Measurements from ENCODE around the gene ZKSCAN8. TPM values are rescaled to one million over a fixed set of nuclear protein-coding genes. Genes with fewer than 3 reads are reported as not detected.

Gene ZKSCAN8
- total and polyA plus RNA-seq, 7 donors: 1.6 to 12.5 (median 7.7) TPM

GRCh38 chr6:28107506-28107905 lies 34.2 kb upstream of the ZKSCAN8 start:
- intact Hi-C loops (cut with DNase I): no loop called here
- Histone ChIP-seq H3K9me3 (no peaks in the 10 kb centered on the region), H3K4me1 (no peaks in the 10 kb centered on the region), H3K36me3 (ENCODE audit: insufficient read depth in 1 of 2, low read depth in 1 of 2) (no peaks in the 10 kb centered on the region), H3K27ac (no peak overlapping the region), H3K4me3 (no peak overlapping the region), H3K27me3 (ENCODE audit: insufficient read depth in 3 of 3, low read length in 2 of 3) (no peaks in the 10 kb centered on the region)
- TF ChIP-seq, protein P1, sequence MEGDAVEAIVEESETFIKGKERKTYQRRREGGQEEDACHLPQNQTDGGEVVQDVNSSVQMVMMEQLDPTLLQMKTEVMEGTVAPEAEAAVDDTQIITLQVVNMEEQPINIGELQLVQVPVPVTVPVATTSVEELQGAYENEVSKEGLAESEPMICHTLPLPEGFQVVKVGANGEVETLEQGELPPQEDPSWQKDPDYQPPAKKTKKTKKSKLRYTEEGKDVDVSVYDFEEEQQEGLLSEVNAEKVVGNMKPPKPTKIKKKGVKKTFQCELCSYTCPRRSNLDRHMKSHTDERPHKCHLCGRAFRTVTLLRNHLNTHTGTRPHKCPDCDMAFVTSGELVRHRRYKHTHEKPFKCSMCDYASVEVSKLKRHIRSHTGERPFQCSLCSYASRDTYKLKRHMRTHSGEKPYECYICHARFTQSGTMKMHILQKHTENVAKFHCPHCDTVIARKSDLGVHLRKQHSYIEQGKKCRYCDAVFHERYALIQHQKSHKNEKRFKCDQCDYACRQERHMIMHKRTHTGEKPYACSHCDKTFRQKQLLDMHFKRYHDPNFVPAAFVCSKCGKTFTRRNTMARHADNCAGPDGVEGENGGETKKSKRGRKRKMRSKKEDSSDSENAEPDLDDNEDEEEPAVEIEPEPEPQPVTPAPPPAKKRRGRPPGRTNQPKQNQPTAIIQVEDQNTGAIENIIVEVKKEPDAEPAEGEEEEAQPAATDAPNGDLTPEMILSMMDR (IDR thresholded peaks at IDR 0.05): no peak
- ATAC-seq: no peak
- DNase-seq: no peak
- 75 to 79% (median 76%) methylated on average over 3 of the region's 3 CpGs for WGBS, 3 donors

GRCh38 chr6:28111964-28112363 lies 29.7 kb upstream of the ZKSCAN8 start:
- H3K27me3 ChIP-seq (ENCODE audit: insufficient read depth in 3 of 3, low read length in 2 of 3): no peaks in the 10 kb centered on the region
- TF ChIP-seq, protein P1 (IDR thresholded peaks at IDR 0.05): no peak
- no peaks in the 10 kb centered on the region for H3K4me1 ChIP-seq
- no peak for ATAC-seq
- H3K4me3 ChIP-seq: no peak overlapping the region
- H3K27ac ChIP-seq: no peak overlapping the region
- intact Hi-C loops (cut with DNase I): no loop called here
- peaks cover 9 to 26% of the 10 kb centered on the region in 2 donors for H3K36me3 ChIP-seq (ENCODE audit: insufficient read depth in 1 of 2, low read depth in 1 of 2)
- no peaks in the 10 kb centered on the region for H3K9me3 ChIP-seq
- 72 to 97% (median 81%) methylated on average over 3 of the region's 3 CpGs for WGBS, 3 donors
- DNase-seq: no peak

DNA sequence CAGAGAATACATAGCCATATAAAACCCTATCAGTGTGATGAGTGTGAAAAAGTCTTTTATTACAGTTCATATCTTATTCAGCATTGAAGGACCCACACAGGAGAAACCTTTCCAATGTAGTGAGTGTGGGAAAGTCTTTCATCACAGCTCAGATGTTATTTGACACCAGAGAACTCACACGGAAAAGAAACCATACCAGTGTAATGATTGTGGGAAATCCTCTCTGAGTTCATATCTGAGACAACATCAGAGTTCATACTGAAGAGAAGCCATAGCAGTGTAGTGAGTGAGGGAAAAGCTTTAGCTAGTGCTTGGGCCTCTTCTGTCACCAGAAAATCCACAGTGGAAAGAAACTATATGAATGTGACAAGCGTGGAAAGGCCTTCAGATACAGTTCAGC lies 25.9 kb upstream of the ZKSCAN8 start:
- TF ChIP-seq, protein P1 (IDR thresholded peaks at IDR 0.05): no peak
- Histone ChIP-seq H3K27ac (no peak overlapping the region), H3K4me3 (no peak overlapping the region), H3K36me3 (ENCODE audit: insufficient read depth in 1 of 2, low read depth in 1 of 2) (peaks cover 9 to 65% of the 10 kb centered on the region in 2 donors), H3K27me3 (ENCODE audit: insufficient read depth in 3 of 3, low read length in 2 of 3) (no peaks in the 10 kb centered on the region), H3K9me3 (no peaks in the 10 kb centered on the region), H3K4me1 (no peaks in the 10 kb centered on the region)
- intact Hi-C loops (cut with DNase I): no loop called here
- DNase-seq (no peak), ATAC-seq (no peak)
- 60 to 66% (median 61%) methylated on average over 2 of the region's 2 CpGs for WGBS, 3 donors

DNA sequence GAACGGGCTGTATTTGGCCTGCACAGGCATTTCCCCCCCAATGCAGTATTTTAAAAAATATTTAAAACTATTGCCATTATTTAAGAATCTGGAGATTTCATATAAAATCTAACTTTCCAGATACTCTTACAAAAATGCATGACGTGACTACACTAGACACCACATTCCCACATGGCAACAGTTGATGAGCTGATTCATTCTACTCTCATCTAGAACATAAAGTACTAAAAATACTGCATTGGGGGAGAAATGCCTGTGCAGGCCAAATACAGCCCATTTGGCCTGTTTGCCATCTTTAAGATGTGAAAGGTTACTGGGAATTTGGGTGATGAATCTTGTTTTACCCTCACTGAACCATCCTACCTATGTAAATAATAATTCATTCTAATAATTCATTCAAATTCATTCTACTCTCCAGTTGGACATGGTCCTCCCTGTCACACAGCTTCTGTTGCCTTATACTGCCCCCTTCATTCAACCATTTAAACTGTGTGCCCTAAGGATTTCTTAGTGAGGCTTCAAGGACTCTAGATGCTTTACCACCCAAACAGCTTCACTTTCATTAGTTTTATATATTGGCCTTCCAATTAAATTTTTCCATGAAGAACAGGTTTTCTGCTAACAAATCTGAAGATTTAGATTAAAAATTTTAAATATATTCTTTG lies 24.2 kb upstream of the ZKSCAN8 start:
- no peaks in the 10 kb centered on the region for H3K27me3 ChIP-seq (ENCODE audit: insufficient read depth in 3 of 3, low read length in 2 of 3)
- ATAC-seq (no peak), DNase-seq (no peak)
- intact Hi-C loops (cut with DNase I): no loop called here
- TF ChIP-seq, protein P1 (IDR thresholded peaks at IDR 0.05): no peak
- H3K36me3 ChIP-seq (ENCODE audit: insufficient read depth in 1 of 2, low read depth in 1 of 2): peaks cover 9 to 78% of the 10 kb centered on the region in 2 donors
- H3K9me3 ChIP-seq: no peaks in the 10 kb centered on the region
- H3K27ac ChIP-seq: no peak overlapping the region
- WGBS, 3 donors: 92 to 93% (median 93%) methylated on average over 2 of the region's 2 CpGs
- no peak overlapping the region for H3K4me3 ChIP-seq
- H3K4me1 ChIP-seq: no peaks in the 10 kb centered on the region

DNA sequence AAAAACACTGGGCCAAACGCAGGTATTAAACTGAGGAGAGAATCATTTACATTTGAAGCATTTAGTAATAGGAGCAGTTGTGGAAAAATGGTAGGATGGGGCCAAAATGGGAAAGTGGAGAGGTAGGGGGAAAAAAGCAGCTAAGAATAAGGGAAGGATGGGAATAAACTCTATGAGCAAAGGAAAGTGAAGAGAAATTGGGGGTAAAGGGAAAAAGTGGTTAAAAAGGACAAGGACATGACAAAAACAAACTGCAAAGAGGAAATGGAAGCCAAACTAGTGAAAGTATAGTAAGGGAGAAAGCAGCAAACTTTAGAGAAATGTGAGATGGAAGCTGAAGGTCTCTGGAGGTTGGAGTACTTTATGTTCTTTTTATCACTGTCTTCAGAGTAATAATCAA lies 23.5 kb upstream of the ZKSCAN8 start:
- no peaks in the 10 kb centered on the region for H3K27me3 ChIP-seq (ENCODE audit: insufficient read depth in 3 of 3, low read length in 2 of 3)
- ATAC-seq: no peak

More for the DNA sequence above, 23.5 kb upstream of the ZKSCAN8 start:
- Histone ChIP-seq H3K9me3 (no peaks in the 10 kb centered on the region), H3K4me1 (no peaks in the 10 kb centered on the region), H3K27ac (no peak overlapping the region), H3K36me3 (ENCODE audit: insufficient read depth in 1 of 2, low read depth in 1 of 2) (peaks cover 9 to 78% of the 10 kb centered on the region in 2 donors), H3K4me3 (no peak overlapping the region)
- DNase-seq: no peak
- TF ChIP-seq, protein P1 (IDR thresholded peaks at IDR 0.05): no peak
- WGBS, 3 donors: 73 to 82% (median 75%) methylated on average over 1 of the region's 1 CpG
- intact Hi-C loops (cut with DNase I): no loop called here
